HCT116 (cell line): ENCODE results near the gene HAGH. TPM values are rescaled to one million over a fixed set of nuclear protein-coding genes. Genes with fewer than 3 reads are reported as not detected.
A peak's percentile ranks its signal among the peaks of the same experiment; 100 is the strongest.

ENCODE experiments used
- ATAC-seq: fragments of 200-7000 bp; cut with Tn5 transposase; 2 replicates; pipeline ENCODE4 v1.9.1; 2020; ENCODE audit warnings: mild to moderate bottlenecking, moderate library complexity
- BruUV-seq: library from RNA; stranded (reverse); fragments of 400-500 nt; replicated peaks from 2 replicates; lab custom pipeline; 2021; lab: Mats Ljungman, UMichigan
- CTCF ChIA-PET: fragments of 300-600 bp; sonication (Branson Sonifier 250); formaldehyde crosslinking; loops from one replicate; lab custom pipeline; 2021; ENCODE audit warnings: antibody characterized with exemption; lab: Charles Lee
- POLR2A ChIA-PET: fragments of 300-600, 350-600 bp; sonication (Branson Sonifier 250); formaldehyde crosslinking; loops from one replicate; lab custom pipeline; 2021; ENCODE audit warnings: antibody characterized with exemption; lab: Charles Lee
- RAD21 ChIA-PET, 2 experiments: fragments of 300-600 bp; sonication (Branson Sonifier 250); formaldehyde crosslinking; loops; one replicate each; lab custom pipeline; 2023; ENCODE audit warnings: low total read pairs in 2 of 2; ENCODE audit not compliant: uncharacterized antibody in 2 of 2, unreplicated experiment in 2 of 2, low non-redundant PET in 1 of 2; lab: Charles Lee
- DNase-seq: peaks from one replicate; pipeline ENCODE4 v3.0.0-alpha.2; 2010; ENCODE audit warnings: low read depth, low spot score
- H2AFZ ChIP-seq: fragments of 200-600 bp; shearing (Covaris generic), sonication (generic); 2 replicates; pipeline ENCODE4 v1.6.1; 2017; ENCODE audit warnings: low read depth, mixed run types, mixed read lengths, antibody characterized with exemption, low read length; ENCODE audit not compliant: poor library complexity, severe bottlenecking
- H3K27ac ChIP-seq: 2 replicates; pipeline ENCODE4 v1.5.1; 2012; ENCODE audit warnings: low read depth, low read length
- H3K27me3 ChIP-seq: fragments of 200-600 bp; sonication (generic); 2 replicates; pipeline ENCODE4 v1.6.1; 2016; ENCODE audit warnings: mixed run types, low read length, mixed read lengths; ENCODE audit not compliant: insufficient read depth
- H3K36me3 ChIP-seq, 2 experiments: fragments of 200-500 bp in 1 of 2; fragments of 200-600 bp in 1 of 2; sonication (Bioruptor generic) in 1 of 2; sonication (generic) in 1 of 2; 2 replicates each; pipeline versions ENCODE4 v1.5.1 to v1.6.1; 2014 to 2016; ENCODE audit warnings: low read length in 2 of 2, inconsistent platforms in 1 of 2, mixed read lengths in 1 of 2, mixed run types in 1 of 2; ENCODE audit not compliant: insufficient read depth in 2 of 2, control insufficient read depth in 1 of 2
- H3K4me1 ChIP-seq, 2 experiments: fragments of 200-600 bp in 1 of 2; sonication (generic) in 1 of 2; 2 replicates each; pipeline versions ENCODE4 v1.5.1 to v1.6.1; 2012 to 2017; ENCODE audit warnings: low read length in 2 of 2, inconsistent platforms in 1 of 2, mild to moderate bottlenecking in 1 of 2, mixed read lengths in 1 of 2, mixed run types in 1 of 2, moderate library complexity in 1 of 2; ENCODE audit not compliant: insufficient read depth in 2 of 2, control insufficient read depth in 1 of 2
- H3K4me2 ChIP-seq: fragments of 200-600 bp; sonication (generic); 2 replicates; pipeline ENCODE4 v1.6.1; 2017; ENCODE audit warnings: mixed run types, low read length, mixed read lengths
- H3K4me3 ChIP-seq, 2 experiments: fragments of 200-600 bp in 1 of 2; sonication (generic) in 1 of 2; replicated peaks in 1 of 2; 2 replicates each; pipeline ENCODE4 v1.5.1; 2011 to 2016; ENCODE audit warnings: low read length in 2 of 2, control low read depth in 1 of 2, low read depth in 1 of 2, mild to moderate bottlenecking in 1 of 2, mixed read lengths in 1 of 2, mixed run types in 1 of 2
- H3K79me2 ChIP-seq: fragments of 200-600 bp; sonication (generic); 2 replicates; pipeline ENCODE4 v1.6.1; 2017; ENCODE audit warnings: mild to moderate bottlenecking, mixed run types, low read length, moderate library complexity, mixed read lengths; ENCODE audit not compliant: insufficient read depth
- H3K9ac ChIP-seq: fragments of 200-600 bp; sonication (generic); 2 replicates; pipeline ENCODE4 v1.6.1; 2016; ENCODE audit warnings: low read length, mixed read lengths
- H3K9me2 ChIP-seq: fragments of 200-600 bp; sonication (generic), shearing (Covaris generic); 2 replicates; pipeline ENCODE4 v1.6.1; 2017; ENCODE audit warnings: mixed run types, mild to moderate bottlenecking, moderate library complexity; ENCODE audit not compliant: insufficient read depth
- H3K9me3 ChIP-seq, 2 experiments: fragments of 200-500 bp in 1 of 2; fragments of 200-600 bp in 1 of 2; sonication (Bioruptor generic) in 1 of 2; sonication (generic) in 1 of 2; 2 replicates each; pipeline ENCODE4 v1.6.1; 2014 to 2017; ENCODE audit warnings: low read length in 2 of 2, mixed read lengths in 2 of 2, inconsistent platforms in 1 of 2, low read depth in 1 of 2, mild to moderate bottlenecking in 1 of 2, mixed run types in 1 of 2, moderate library complexity in 1 of 2; ENCODE audit not compliant: control insufficient read depth in 1 of 2, insufficient read depth in 1 of 2
- H4K20me1 ChIP-seq: fragments of 200-600 bp; sonication (generic), shearing (Covaris generic); 2 replicates; pipeline ENCODE4 v1.6.1; 2017; ENCODE audit warnings: mixed run types, mild to moderate bottlenecking, moderate library complexity; ENCODE audit not compliant: insufficient read depth
- CEBPB ChIP-seq: IDR thresholded peaks from 2 replicates; pipeline ENCODE4 v1.6.1; 2012; ENCODE audit warnings: low read depth
- ELF1 ChIP-seq: IDR thresholded peaks from 2 replicates; pipeline ENCODE4 v1.6.1; 2012; ENCODE audit warnings: low read depth, borderline replicate concordance
- EZH2 ChIP-seq: fragments of 200-600 bp; sonication (generic); IDR thresholded peaks from 2 replicates; pipeline ENCODE4 v1.6.1; 2017; ENCODE audit warnings: antibody characterized with exemption, mixed run types
- FOSL1 ChIP-seq: IDR thresholded peaks from 2 replicates; pipeline ENCODE4 v1.6.1; 2012; ENCODE audit warnings: low read depth
- MAX ChIP-seq: IDR thresholded peaks from 2 replicates; pipeline ENCODE4 v1.6.1; 2012
- POLR2AphosphoS5 ChIP-seq: IDR thresholded peaks from 2 replicates; pipeline ENCODE4 v1.6.1; 2011; ENCODE audit warnings: mild to moderate bottlenecking, low read depth, low read length, moderate library complexity
- RAD21 ChIP-seq: IDR thresholded peaks from 2 replicates; pipeline ENCODE4 v1.6.1; 2012; ENCODE audit warnings: low read depth, mild to moderate bottlenecking
- REST ChIP-seq: IDR thresholded peaks from 2 replicates; pipeline ENCODE4 v1.6.1; 2012; ENCODE audit warnings: low read depth
- SP1 ChIP-seq: IDR thresholded peaks from 2 replicates; pipeline ENCODE4 v1.6.1; 2012; ENCODE audit warnings: low read depth
- TCF7L2 ChIP-seq: IDR thresholded peaks from 2 replicates; pipeline ENCODE4 v1.7.0; 2011; ENCODE audit warnings: borderline replicate concordance, inconsistent platforms; ENCODE audit not compliant: insufficient read depth, insufficient read length; ENCODE audit errors: extremely low read depth
- YY1 ChIP-seq: IDR thresholded peaks from 2 replicates; pipeline ENCODE4 v1.6.1; 2011; ENCODE audit warnings: low read length, low read depth, moderate library complexity, mild to moderate bottlenecking; ENCODE audit not compliant: insufficient replicate concordance; ENCODE audit errors: extremely low read depth
- ZFX ChIP-seq: fragments of 450-650 bp; IDR thresholded peaks from 2 replicates; pipeline ENCODE4 v1.6.1; 2017
- ZNF274 ChIP-seq: fragments of 200-500 bp; sonication (Bioruptor generic); IDR thresholded peaks from 2 replicates; pipeline ENCODE4 v1.6.1; 2014; ENCODE audit warnings: mild to moderate bottlenecking, low read depth, low read length, inconsistent platforms
- intact Hi-C: fragments of 100-400 bp; cut with micrococcal nuclease; formaldehyde crosslinking; loops from 2 replicates; pipeline ENCODE4 v1.10.0; 2022
- total RNA-seq: library from RNA; stranded (reverse); gene quantifications from one replicate; pipeline ENCODE4 v1.2.1, GENCODE V29; 2021; ENCODE audit not compliant: unreplicated experiment

The HAGH gene
- total RNA-seq, 1 experiment from 2014 or later: 39.1 TPM

- no peak for TF ChIP-seq EZH2
- TF ChIP-seq ELF1: no peak
- no peak for TF ChIP-seq YY1
- no peak for TF ChIP-seq REST
- Histone ChIP-seq H3K79me2 (no peaks in the 10 kb centered on the region), H3K4me3 (no peak overlapping the region), H3K9me2 (no peaks in the 10 kb centered on the region), H3K9ac (no peak overlapping the region), H3K27ac (no peak overlapping the region), H3K36me3 (no peaks in the 10 kb centered on the region), H2AFZ (no peak overlapping the region), H3K4me2 (no peak overlapping the region), H3K9me3 (no peaks in the 10 kb centered on the region), H3K27me3 (no peaks in the 10 kb centered on the region), H3K4me1 (peaks cover 6 to 10% of the 10 kb centered on the region in 2 experiments; a peak in 3 of 4 replicates), H4K20me1 (no peaks in the 10 kb centered on the region)
- DNase-seq (no peak), ATAC-seq (peak; percentile 81)
- ChIA-PET POLR2A (no interaction called here), CTCF (no interaction called here), RAD21 (no interaction called here)
- no TSS peak for BruUV-seq
- intact Hi-C loops: no loop called here
Measured at GRCh38 chr16:1809281-1809801, 17.3 kb downstream of the HAGH start.

- no peak overlapping the region for H3K4me3 ChIP-seq
- H4K20me1 ChIP-seq: no peaks in the 10 kb centered on the region
- H3K9ac ChIP-seq: no peak overlapping the region
- H3K9me3 ChIP-seq: no peaks in the 10 kb centered on the region
- ChIA-PET RAD21 (no interaction called here), CTCF (no interaction called here), POLR2A (no interaction called here)
- DNase-seq (no peak), ATAC-seq (no peak)
- no peaks in the 10 kb centered on the region for H3K36me3 ChIP-seq
- H3K4me2 ChIP-seq: no peak overlapping the region
- no peaks in the 10 kb centered on the region for H3K27me3 ChIP-seq
- no TSS peak for BruUV-seq
- H2AFZ ChIP-seq: no peak overlapping the region
- intact Hi-C loops: no loop called here
- H3K4me1 ChIP-seq: peaks cover 6 to 10% of the 10 kb centered on the region in 2 experiments; a peak in 3 of 4 replicates
- no peak overlapping the region for H3K27ac ChIP-seq
- no peaks in the 10 kb centered on the region for H3K9me2 ChIP-seq
- no peaks in the 10 kb centered on the region for H3K79me2 ChIP-seq
- TF ChIP-seq MAX: no peak
- no peak for TF ChIP-seq REST
- no peak for TF ChIP-seq ZNF274
- TF ChIP-seq CEBPB: no peak
- no peak for TF ChIP-seq ZFX
- TF ChIP-seq TCF7L2: no peak
- TF ChIP-seq EZH2: no peak
- no peak for TF ChIP-seq FOSL1
- no peak for TF ChIP-seq POLR2AphosphoS5
- TF ChIP-seq ELF1: no peak
- TF ChIP-seq RAD21: no peak
- TF ChIP-seq SP1: no peak
Measured at GRCh38 chr16:1808691-1809090, 17.9 kb downstream of the HAGH start.
